ENCODE results near the gene PYURF. TPM values are rescaled to one million over a fixed set of nuclear protein-coding genes. Genes with fewer than 3 reads are reported as not detected.
"Not testable (repeated sequence)": the region's sequence is repeated elsewhere in the genome, so short reads cannot be mapped to it uniquely, and the experiment has no call there.

Gene PYURF
- polyA plus RNA-seq, 1 donor from 2014 or later, result 287 TPM

GRCh38 chr4:88539322-88540068 is 15.9 kb upstream of the PYURF start:
- H4K20me1 ChIP-seq (ENCODE audit: insufficient read depth); H3K4me2 ChIP-seq (ENCODE audit: low read length); H3K9me2 ChIP-seq (ENCODE audit: insufficient read depth, low read length); H3K9me3 ChIP-seq (ENCODE audit: low read length); H3K4me3 ChIP-seq (ENCODE audit: low read length); H3F3A ChIP-seq (ENCODE audit: insufficient read depth, low read length, poor library complexity, severe bottlenecking); H3K36me3 ChIP-seq (ENCODE audit: insufficient read depth, low read length); H3K79me2 ChIP-seq (replicated peaks; ENCODE audit: insufficient read depth, low read length); H2AFZ ChIP-seq (ENCODE audit: low read depth, low read length); H3K27me3 ChIP-seq (ENCODE audit: insufficient read depth, low read depth, low read length): not testable (repeated sequence)
- TF ChIP-seq, protein P1, sequence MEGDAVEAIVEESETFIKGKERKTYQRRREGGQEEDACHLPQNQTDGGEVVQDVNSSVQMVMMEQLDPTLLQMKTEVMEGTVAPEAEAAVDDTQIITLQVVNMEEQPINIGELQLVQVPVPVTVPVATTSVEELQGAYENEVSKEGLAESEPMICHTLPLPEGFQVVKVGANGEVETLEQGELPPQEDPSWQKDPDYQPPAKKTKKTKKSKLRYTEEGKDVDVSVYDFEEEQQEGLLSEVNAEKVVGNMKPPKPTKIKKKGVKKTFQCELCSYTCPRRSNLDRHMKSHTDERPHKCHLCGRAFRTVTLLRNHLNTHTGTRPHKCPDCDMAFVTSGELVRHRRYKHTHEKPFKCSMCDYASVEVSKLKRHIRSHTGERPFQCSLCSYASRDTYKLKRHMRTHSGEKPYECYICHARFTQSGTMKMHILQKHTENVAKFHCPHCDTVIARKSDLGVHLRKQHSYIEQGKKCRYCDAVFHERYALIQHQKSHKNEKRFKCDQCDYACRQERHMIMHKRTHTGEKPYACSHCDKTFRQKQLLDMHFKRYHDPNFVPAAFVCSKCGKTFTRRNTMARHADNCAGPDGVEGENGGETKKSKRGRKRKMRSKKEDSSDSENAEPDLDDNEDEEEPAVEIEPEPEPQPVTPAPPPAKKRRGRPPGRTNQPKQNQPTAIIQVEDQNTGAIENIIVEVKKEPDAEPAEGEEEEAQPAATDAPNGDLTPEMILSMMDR (IDR thresholded peaks at IDR 0.05; ENCODE audit: poor library complexity, severe bottlenecking), result peak; percentile 51
- Histone ChIP-seq H3K9ac (ENCODE audit: low read length) (peak overlapping the region; percentile 66), H3K27ac (ENCODE audit: low read length) (peak overlapping the region; percentile 94)

- Histone ChIP-seq H3F3A (ENCODE audit: insufficient read depth, low read length, poor library complexity, severe bottlenecking) (no peaks in the 10 kb centered on the region), H3K79me2 (replicated peaks; ENCODE audit: insufficient read depth, low read length) (no peaks in the 10 kb centered on the region), H3K27me3 (ENCODE audit: insufficient read depth, low read depth, low read length) (no peaks in the 10 kb centered on the region), H3K27ac (ENCODE audit: low read length) (peak overlapping the region; percentile 94), H3K4me3 (ENCODE audit: low read length) (peak overlapping the region; percentile 45), H3K9me3 (ENCODE audit: low read length) (no peaks in the 10 kb centered on the region), H3K36me3 (ENCODE audit: insufficient read depth, low read length) (no peaks in the 10 kb centered on the region), H4K20me1 (ENCODE audit: insufficient read depth) (no peaks in the 10 kb centered on the region), H3K4me2 (ENCODE audit: low read length) (peak overlapping the region; percentile 16), H3K9me2 (ENCODE audit: insufficient read depth, low read length) (no peaks in the 10 kb centered on the region), H3K9ac (ENCODE audit: low read length) (peak overlapping the region; percentile 66), H2AFZ (ENCODE audit: low read depth, low read length) (no peak overlapping the region)
- TF ChIP-seq MXI1 (conservative IDR thresholded peaks at IDR 0.05; ENCODE audit: poor library complexity, severe bottlenecking) (no peak), EZH2 (IDR thresholded peaks at IDR 0.05; ENCODE audit: borderline replicate concordance, insufficient read depth, low read length, poor library complexity, severe bottlenecking) (no peak), POLR2AphosphoS5 (IDR thresholded peaks at IDR 0.05) (peak; percentile 74), EP300 (conservative IDR thresholded peaks at IDR 0.05; ENCODE audit: poor library complexity, severe bottlenecking) (peak; percentile 78)
- TF ChIP-seq, protein P1 (IDR thresholded peaks at IDR 0.05; ENCODE audit: poor library complexity, severe bottlenecking), result no peak
Observed at GRCh38 chr4:88537709-88538108, 14.1 kb upstream of the PYURF start.

DNA sequence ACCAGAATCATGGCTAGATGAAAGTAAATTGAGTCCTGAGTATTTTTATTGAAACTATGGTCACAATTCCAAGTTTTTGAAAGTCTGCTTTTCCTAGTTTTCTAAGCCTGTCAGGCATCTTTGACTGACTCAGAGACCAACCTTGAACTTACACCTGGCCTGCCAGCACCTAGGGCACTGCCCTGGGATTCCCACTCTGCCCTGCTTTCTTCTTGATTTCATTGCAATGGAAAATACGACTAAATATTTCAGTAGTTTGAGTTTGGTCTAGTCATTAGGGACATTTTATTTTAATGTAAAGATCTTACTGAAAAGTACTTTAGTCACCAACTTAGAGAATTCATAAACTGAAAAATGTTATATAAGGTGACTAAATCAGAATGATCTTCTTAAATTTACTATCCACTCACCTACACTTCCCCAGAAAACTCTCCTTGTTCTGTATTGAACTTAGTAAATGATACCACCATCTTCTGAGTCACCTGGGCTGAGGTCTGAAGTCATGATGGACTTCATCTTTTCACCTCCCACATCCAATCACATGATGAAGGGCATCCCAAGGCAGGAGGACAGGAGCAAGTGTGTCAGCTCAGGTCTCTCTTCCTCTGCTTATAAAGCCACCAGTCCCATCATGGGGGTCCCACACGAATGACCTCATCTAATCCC is 11.6 kb upstream of the PYURF start:
- no peak overlapping the region for H3K4me3 ChIP-seq (ENCODE audit: low read length)
- no peaks in the 10 kb centered on the region for H3K9me3 ChIP-seq (ENCODE audit: low read length)
- H3K9me2 ChIP-seq (ENCODE audit: insufficient read depth, low read length), result no peaks in the 10 kb centered on the region
- H3F3A ChIP-seq (ENCODE audit: insufficient read depth, low read length, poor library complexity, severe bottlenecking), result no peaks in the 10 kb centered on the region
- no peak overlapping the region for H3K4me2 ChIP-seq (ENCODE audit: low read length)
- H4K20me1 ChIP-seq (ENCODE audit: insufficient read depth), result no peaks in the 10 kb centered on the region
- no peak overlapping the region for H2AFZ ChIP-seq (ENCODE audit: low read depth, low read length)
- no peaks in the 10 kb centered on the region for H3K36me3 ChIP-seq (ENCODE audit: insufficient read depth, low read length)
- H3K79me2 ChIP-seq (replicated peaks; ENCODE audit: insufficient read depth, low read length), result no peaks in the 10 kb centered on the region
- TF ChIP-seq RAD21 (conservative IDR thresholded peaks at IDR 0.05) (no peak), POLR2AphosphoS5 (IDR thresholded peaks at IDR 0.05) (no peak), TAF1 (IDR thresholded peaks at IDR 0.05; ENCODE audit: low read depth) (no peak), EZH2 (IDR thresholded peaks at IDR 0.05; ENCODE audit: borderline replicate concordance, insufficient read depth, low read length, poor library complexity, severe bottlenecking) (no peak), REST (IDR thresholded peaks at IDR 0.05; ENCODE audit: borderline replicate concordance) (no peak), MXI1 (conservative IDR thresholded peaks at IDR 0.05; ENCODE audit: poor library complexity, severe bottlenecking) (no peak), SMC3 (conservative IDR thresholded peaks at IDR 0.05; ENCODE audit: poor library complexity) (no peak), EP300 (conservative IDR thresholded peaks at IDR 0.05; ENCODE audit: poor library complexity, severe bottlenecking) (no peak)
- TF ChIP-seq, protein P1 (IDR thresholded peaks at IDR 0.05; ENCODE audit: poor library complexity, severe bottlenecking), result no peak
- H3K27ac ChIP-seq (ENCODE audit: low read length), result peak overlapping the region; percentile 71
- no peaks in the 10 kb centered on the region for H3K27me3 ChIP-seq (ENCODE audit: insufficient read depth, low read depth, low read length)
- H3K9ac ChIP-seq (ENCODE audit: low read length), result no peak overlapping the region
